SK-N-SH (cell line): Measurements from ENCODE around the gene ITFG1. TPM values are rescaled to one million over a fixed set of nuclear protein-coding genes. Genes with fewer than 3 reads are reported as not detected.
"Not testable (repeated sequence)": the region's sequence is repeated elsewhere in the genome, so short reads cannot be mapped to it uniquely, and the experiment has no call there.

Experiments used
- CTCF ChIA-PET: fragments of 300-600, 350-600 bp; formaldehyde crosslinking; extraction: SDS; loops from one replicate; lab custom pipeline; 2021; lab: Yijun Ruan, JAX
- POLR2A ChIA-PET: fragments of 350-600 bp; sonication (Branson Sonifier 250); formaldehyde crosslinking; extraction: SDS; loops from one replicate; lab custom pipeline; 2020; ENCODE audit warnings: antibody characterized with exemption, inconsistent platforms; lab: Yijun Ruan, JAX
- DNase-seq: peaks from one replicate; pipeline ENCODE4 v3.0.0; 2012
- H2AFZ ChIP-seq: fragments of 200-600 bp; sonication (generic); 2 replicates; pipeline ENCODE4 v1.8.1; 2016; ENCODE audit warnings: antibody characterized with exemption, mild to moderate bottlenecking, low read depth
- H3F3A ChIP-seq: fragments of 200-600 bp; sonication (generic); replicated peaks from 2 replicates; pipeline ENCODE3; 2016; ENCODE audit warnings: antibody characterized with exemption, mild to moderate bottlenecking; ENCODE audit not compliant: insufficient read depth
- H3K27ac ChIP-seq, 2 experiments: fragments of 200-500 bp in 1 of 2; fragments of 200-600 bp in 1 of 2; sonication (Bioruptor generic) in 1 of 2; sonication (generic), shearing (Covaris generic) in 1 of 2; 2 replicates each; pipeline versions ENCODE4 v1.5.1 to v1.6.1; 2014 to 2016; ENCODE audit warnings: low read depth in 2 of 2, inconsistent platforms in 1 of 2, low read length in 1 of 2, mild to moderate bottlenecking in 1 of 2, mixed read lengths in 1 of 2
- H3K27me3 ChIP-seq: fragments of 200-600 bp; sonication (generic), shearing (Covaris generic); 2 replicates; pipeline ENCODE4 v1.6.1; 2016; ENCODE audit warnings: mixed run types; ENCODE audit not compliant: insufficient read depth
- H3K36me3 ChIP-seq, 2 experiments: fragments of 200-500 bp in 1 of 2; fragments of 200-600 bp in 1 of 2; sonication (Bioruptor generic) in 1 of 2; sonication (generic) in 1 of 2; replicated peaks in 1 of 2; 2 replicates each; pipeline versions ENCODE3 to v1.5.1; 2014 to 2016; ENCODE audit warnings: low read length in 1 of 2, mild to moderate bottlenecking in 1 of 2; ENCODE audit not compliant: insufficient read depth in 2 of 2, control insufficient read depth in 1 of 2
- H3K4me1 ChIP-seq, 2 experiments: fragments of 200-500 bp in 1 of 2; fragments of 200-600 bp in 1 of 2; sonication (Bioruptor generic) in 1 of 2; sonication (generic), shearing (Covaris generic) in 1 of 2; 2 replicates each; pipeline versions ENCODE4 v1.5.1 to v1.6.1; 2014 to 2016; ENCODE audit warnings: low read depth in 1 of 2, low read length in 1 of 2, mixed run types in 1 of 2; ENCODE audit not compliant: insufficient read depth in 2 of 2, control insufficient read depth in 1 of 2
- H3K4me2 ChIP-seq: fragments of 200-600 bp; sonication (generic), shearing (Covaris generic); 2 replicates; pipeline ENCODE4 v1.6.1; 2017; ENCODE audit warnings: mixed run types
- H3K4me3 ChIP-seq, 2 experiments: fragments of 200-500 bp in 1 of 2; fragments of 200-600 bp in 1 of 2; sonication (Bioruptor generic) in 1 of 2; sonication (generic), shearing (Covaris generic) in 1 of 2; 2 replicates each; pipeline versions ENCODE4 v1.5.1 to v1.8.1; 2014 to 2016; ENCODE audit warnings: low read depth in 2 of 2, inconsistent platforms in 1 of 2, low read length in 1 of 2, mild to moderate bottlenecking in 1 of 2, mixed read lengths in 1 of 2, moderate library complexity in 1 of 2
- H3K79me2 ChIP-seq: fragments of 200-600 bp; sonication (generic); 2 replicates; pipeline ENCODE4 v1.8.1; 2017; ENCODE audit warnings: mild to moderate bottlenecking; ENCODE audit not compliant: insufficient read depth
- H3K9ac ChIP-seq: fragments of 200-600 bp; sonication (generic); 2 replicates; pipeline ENCODE4 v1.6.1; 2017; ENCODE audit warnings: mixed run types
- H3K9me2 ChIP-seq: fragments of 200-600 bp; sonication (generic); 2 replicates; pipeline ENCODE4 v1.6.1; 2017; ENCODE audit warnings: mixed run types
- H3K9me3 ChIP-seq: fragments of 200-600 bp; sonication (generic); 2 replicates; pipeline ENCODE4 v1.6.1; 2017; ENCODE audit warnings: mixed run types, mild to moderate bottlenecking, moderate library complexity
- H4K20me1 ChIP-seq: fragments of 200-600 bp; sonication (generic); 2 replicates; pipeline ENCODE4 v1.6.1; 2017; ENCODE audit warnings: mild to moderate bottlenecking, mixed run types; ENCODE audit not compliant: insufficient read depth
- CHD2 ChIP-seq: fragments of 150-350 bp; IDR thresholded peaks from 2 replicates; pipeline ENCODE4 v1.6.1; 2018; ENCODE audit warnings: low read length; ENCODE audit not compliant: partially characterized antibody
- ELF1 ChIP-seq: IDR thresholded peaks from 2 replicates; pipeline ENCODE4 v1.4.0; 2012
- FOSL2 ChIP-seq: IDR thresholded peaks from 2 replicates; pipeline ENCODE4 v1.4.0; 2012; ENCODE audit warnings: low read depth, mild to moderate bottlenecking, moderate library complexity, borderline replicate concordance
- FOXJ3 ChIP-seq: sonication (generic); formaldehyde crosslinking; IDR thresholded peaks from 2 replicates; pipeline ENCODE4 v1.5.1; 2020; ENCODE audit warnings: mild to moderate bottlenecking, missing genetic modification reagents
- GABPA ChIP-seq: IDR thresholded peaks from 2 replicates; pipeline ENCODE4 v1.4.0; 2012; ENCODE audit warnings: low read depth, mild to moderate bottlenecking
- MAX ChIP-seq: IDR thresholded peaks from 2 replicates; pipeline ENCODE4 v1.4.0; 2012; ENCODE audit warnings: low read depth
- MEF2A ChIP-seq: IDR thresholded peaks from 2 replicates; pipeline ENCODE4 v1.4.0; 2012; ENCODE audit warnings: low read depth, borderline replicate concordance
- MXI1 ChIP-seq: IDR thresholded peaks from 2 replicates; pipeline ENCODE4 v1.6.1; 2012; ENCODE audit warnings: mild to moderate bottlenecking, low read depth, low read length, improper control_type of control experiment
- NFIC ChIP-seq: IDR thresholded peaks from 2 replicates; pipeline ENCODE4 v1.4.0; 2012; ENCODE audit warnings: borderline replicate concordance
- RFX5 ChIP-seq: IDR thresholded peaks from 2 replicates; pipeline ENCODE4 v1.6.1; 2012; ENCODE audit warnings: mild to moderate bottlenecking, improper control_type of control experiment, low read length
- TAF1 ChIP-seq: IDR thresholded peaks from 2 replicates; pipeline ENCODE4 v1.6.1; 2012; ENCODE audit warnings: low read depth, mild to moderate bottlenecking, low read length, moderate library complexity, borderline replicate concordance
- TCF12 ChIP-seq: IDR thresholded peaks from 2 replicates; pipeline ENCODE4 v1.4.0; 2012
- YY1 ChIP-seq: IDR thresholded peaks from 2 replicates; pipeline ENCODE4 v1.4.0; 2012; ENCODE audit warnings: low read depth, mild to moderate bottlenecking
- WGBS: methylation state at CpG from one replicate; pipeline ENCODE4 v1.1.6; 2017; ENCODE audit warnings: low lambda C conversion rate; 5-methylcytosine and 5-hydroxymethylcytosine counted together
- polyA plus RNA-seq, 3 experiments: library from polyadenylated mRNA; depleted of rRNA; stranded (reverse); fragments of >200 nt; gene quantifications; 2 replicates each; pipeline ENCODE4 v1.2.3, GENCODE V29; 2012
- TF ChIP-seq, protein P1 (sequence below): IDR thresholded peaks from 2 replicates; pipeline ENCODE4 v1.4.0; 2012; ENCODE audit warnings: low read depth, borderline replicate concordance
- TF ChIP-seq, protein P2 (sequence below): IDR thresholded peaks from 2 replicates; pipeline ENCODE4; 2012
- TF ChIP-seq, protein P3 (sequence below): fragments of 150-350 bp; IDR thresholded peaks from 2 replicates; pipeline ENCODE4 v1.6.1; 2016; ENCODE audit warnings: mild to moderate bottlenecking, low read depth, low read length
- TF ChIP-seq, protein P4 (sequence below): IDR thresholded peaks from 2 replicates; pipeline ENCODE4 v1.4.0; 2012; ENCODE audit warnings: low read depth, borderline replicate concordance
- TF ChIP-seq, protein P5 (sequence below): fragments of 200-600 bp; sonication (generic); IDR thresholded peaks from 2 replicates; pipeline ENCODE4 v1.6.1; 2017; ENCODE audit warnings: antibody characterized with exemption, mild to moderate bottlenecking, moderate library complexity
- TF ChIP-seq, protein P6 (sequence below): IDR thresholded peaks from 2 replicates; pipeline ENCODE4 v1.6.1; 2012; ENCODE audit warnings: mild to moderate bottlenecking, low read depth, low read length, moderate library complexity

Gene ITFG1
- polyA plus RNA-seq, 1 of the 3 experiments (the other 2 are of a cell fraction), result 48.6 TPM

- no peak overlapping the region for H3K4me2 ChIP-seq
- ChIA-PET CTCF (no interaction called here), POLR2A (no interaction called here)
- H3K4me1 ChIP-seq, result no peaks in the 10 kb centered on the region
- H3K9me3 ChIP-seq, result peaks cover 13% of the 10 kb centered on the region; the same call in 1 of the 2 replicates
- no peaks in the 10 kb centered on the region for H4K20me1 ChIP-seq
- H3K4me3 ChIP-seq, result no peak overlapping the region
- H3K9ac ChIP-seq, result no peak overlapping the region
- peaks cover 0 to 6% of the 10 kb centered on the region in 2 experiments for H3K36me3 ChIP-seq
- H3K27me3 ChIP-seq, result no peaks in the 10 kb centered on the region
- no peak overlapping the region for H2AFZ ChIP-seq
- no peaks in the 10 kb centered on the region for H3K79me2 ChIP-seq
- DNase-seq, result no peak
- 70% methylated on average over 2 of the region's 2 CpGs for WGBS
- TF ChIP-seq RFX5, result no peak
- TF ChIP-seq MEF2A, result no peak
- no peak for TF ChIP-seq TCF12
- TF ChIP-seq TAF1, result no peak
- no peak for TF ChIP-seq NFIC
- TF ChIP-seq MXI1, result no peak
- no peak for TF ChIP-seq YY1
- TF ChIP-seq, protein P1, sequence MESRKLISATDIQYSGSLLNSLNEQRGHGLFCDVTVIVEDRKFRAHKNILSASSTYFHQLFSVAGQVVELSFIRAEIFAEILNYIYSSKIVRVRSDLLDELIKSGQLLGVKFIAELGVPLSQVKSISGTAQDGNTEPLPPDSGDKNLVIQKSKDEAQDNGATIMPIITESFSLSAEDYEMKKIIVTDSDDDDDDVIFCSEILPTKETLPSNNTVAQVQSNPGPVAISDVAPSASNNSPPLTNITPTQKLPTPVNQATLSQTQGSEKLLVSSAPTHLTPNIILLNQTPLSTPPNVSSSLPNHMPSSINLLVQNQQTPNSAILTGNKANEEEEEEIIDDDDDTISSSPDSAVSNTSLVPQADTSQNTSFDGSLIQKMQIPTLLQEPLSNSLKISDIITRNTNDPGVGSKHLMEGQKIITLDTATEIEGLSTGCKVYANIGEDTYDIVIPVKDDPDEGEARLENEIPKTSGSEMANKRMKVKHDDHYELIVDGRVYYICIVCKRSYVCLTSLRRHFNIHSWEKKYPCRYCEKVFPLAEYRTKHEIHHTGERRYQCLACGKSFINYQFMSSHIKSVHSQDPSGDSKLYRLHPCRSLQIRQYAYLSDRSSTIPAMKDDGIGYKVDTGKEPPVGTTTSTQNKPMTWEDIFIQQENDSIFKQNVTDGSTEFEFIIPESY, result no peak
- TF ChIP-seq, protein P2, sequence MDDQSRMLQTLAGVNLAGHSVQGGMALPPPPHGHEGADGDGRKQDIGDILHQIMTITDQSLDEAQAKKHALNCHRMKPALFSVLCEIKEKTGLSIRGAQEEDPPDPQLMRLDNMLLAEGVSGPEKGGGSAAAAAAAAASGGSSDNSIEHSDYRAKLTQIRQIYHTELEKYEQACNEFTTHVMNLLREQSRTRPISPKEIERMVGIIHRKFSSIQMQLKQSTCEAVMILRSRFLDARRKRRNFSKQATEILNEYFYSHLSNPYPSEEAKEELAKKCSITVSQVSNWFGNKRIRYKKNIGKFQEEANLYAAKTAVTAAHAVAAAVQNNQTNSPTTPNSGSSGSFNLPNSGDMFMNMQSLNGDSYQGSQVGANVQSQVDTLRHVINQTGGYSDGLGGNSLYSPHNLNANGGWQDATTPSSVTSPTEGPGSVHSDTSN, result no peak
- no peak for TF ChIP-seq MAX
- TF ChIP-seq, protein P3, sequence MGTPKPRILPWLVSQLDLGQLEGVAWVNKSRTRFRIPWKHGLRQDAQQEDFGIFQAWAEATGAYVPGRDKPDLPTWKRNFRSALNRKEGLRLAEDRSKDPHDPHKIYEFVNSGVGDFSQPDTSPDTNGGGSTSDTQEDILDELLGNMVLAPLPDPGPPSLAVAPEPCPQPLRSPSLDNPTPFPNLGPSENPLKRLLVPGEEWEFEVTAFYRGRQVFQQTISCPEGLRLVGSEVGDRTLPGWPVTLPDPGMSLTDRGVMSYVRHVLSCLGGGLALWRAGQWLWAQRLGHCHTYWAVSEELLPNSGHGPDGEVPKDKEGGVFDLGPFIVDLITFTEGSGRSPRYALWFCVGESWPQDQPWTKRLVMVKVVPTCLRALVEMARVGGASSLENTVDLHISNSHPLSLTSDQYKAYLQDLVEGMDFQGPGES, result no peak
- TF ChIP-seq FOXJ3 (CRISPR knock-in tag), result no peak
- no peak for TF ChIP-seq FOSL2
- TF ChIP-seq, protein P4, sequence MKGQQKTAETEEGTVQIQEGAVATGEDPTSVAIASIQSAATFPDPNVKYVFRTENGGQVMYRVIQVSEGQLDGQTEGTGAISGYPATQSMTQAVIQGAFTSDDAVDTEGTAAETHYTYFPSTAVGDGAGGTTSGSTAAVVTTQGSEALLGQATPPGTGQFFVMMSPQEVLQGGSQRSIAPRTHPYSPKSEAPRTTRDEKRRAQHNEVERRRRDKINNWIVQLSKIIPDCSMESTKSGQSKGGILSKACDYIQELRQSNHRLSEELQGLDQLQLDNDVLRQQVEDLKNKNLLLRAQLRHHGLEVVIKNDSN, result no peak
- TF ChIP-seq, protein P5, sequence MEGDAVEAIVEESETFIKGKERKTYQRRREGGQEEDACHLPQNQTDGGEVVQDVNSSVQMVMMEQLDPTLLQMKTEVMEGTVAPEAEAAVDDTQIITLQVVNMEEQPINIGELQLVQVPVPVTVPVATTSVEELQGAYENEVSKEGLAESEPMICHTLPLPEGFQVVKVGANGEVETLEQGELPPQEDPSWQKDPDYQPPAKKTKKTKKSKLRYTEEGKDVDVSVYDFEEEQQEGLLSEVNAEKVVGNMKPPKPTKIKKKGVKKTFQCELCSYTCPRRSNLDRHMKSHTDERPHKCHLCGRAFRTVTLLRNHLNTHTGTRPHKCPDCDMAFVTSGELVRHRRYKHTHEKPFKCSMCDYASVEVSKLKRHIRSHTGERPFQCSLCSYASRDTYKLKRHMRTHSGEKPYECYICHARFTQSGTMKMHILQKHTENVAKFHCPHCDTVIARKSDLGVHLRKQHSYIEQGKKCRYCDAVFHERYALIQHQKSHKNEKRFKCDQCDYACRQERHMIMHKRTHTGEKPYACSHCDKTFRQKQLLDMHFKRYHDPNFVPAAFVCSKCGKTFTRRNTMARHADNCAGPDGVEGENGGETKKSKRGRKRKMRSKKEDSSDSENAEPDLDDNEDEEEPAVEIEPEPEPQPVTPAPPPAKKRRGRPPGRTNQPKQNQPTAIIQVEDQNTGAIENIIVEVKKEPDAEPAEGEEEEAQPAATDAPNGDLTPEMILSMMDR, result no peak
- TF ChIP-seq, protein P6, sequence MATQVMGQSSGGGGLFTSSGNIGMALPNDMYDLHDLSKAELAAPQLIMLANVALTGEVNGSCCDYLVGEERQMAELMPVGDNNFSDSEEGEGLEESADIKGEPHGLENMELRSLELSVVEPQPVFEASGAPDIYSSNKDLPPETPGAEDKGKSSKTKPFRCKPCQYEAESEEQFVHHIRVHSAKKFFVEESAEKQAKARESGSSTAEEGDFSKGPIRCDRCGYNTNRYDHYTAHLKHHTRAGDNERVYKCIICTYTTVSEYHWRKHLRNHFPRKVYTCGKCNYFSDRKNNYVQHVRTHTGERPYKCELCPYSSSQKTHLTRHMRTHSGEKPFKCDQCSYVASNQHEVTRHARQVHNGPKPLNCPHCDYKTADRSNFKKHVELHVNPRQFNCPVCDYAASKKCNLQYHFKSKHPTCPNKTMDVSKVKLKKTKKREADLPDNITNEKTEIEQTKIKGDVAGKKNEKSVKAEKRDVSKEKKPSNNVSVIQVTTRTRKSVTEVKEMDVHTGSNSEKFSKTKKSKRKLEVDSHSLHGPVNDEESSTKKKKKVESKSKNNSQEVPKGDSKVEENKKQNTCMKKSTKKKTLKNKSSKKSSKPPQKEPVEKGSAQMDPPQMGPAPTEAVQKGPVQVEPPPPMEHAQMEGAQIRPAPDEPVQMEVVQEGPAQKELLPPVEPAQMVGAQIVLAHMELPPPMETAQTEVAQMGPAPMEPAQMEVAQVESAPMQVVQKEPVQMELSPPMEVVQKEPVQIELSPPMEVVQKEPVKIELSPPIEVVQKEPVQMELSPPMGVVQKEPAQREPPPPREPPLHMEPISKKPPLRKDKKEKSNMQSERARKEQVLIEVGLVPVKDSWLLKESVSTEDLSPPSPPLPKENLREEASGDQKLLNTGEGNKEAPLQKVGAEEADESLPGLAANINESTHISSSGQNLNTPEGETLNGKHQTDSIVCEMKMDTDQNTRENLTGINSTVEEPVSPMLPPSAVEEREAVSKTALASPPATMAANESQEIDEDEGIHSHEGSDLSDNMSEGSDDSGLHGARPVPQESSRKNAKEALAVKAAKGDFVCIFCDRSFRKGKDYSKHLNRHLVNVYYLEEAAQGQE, result no peak
- TF ChIP-seq ELF1, result no peak
- no peak for TF ChIP-seq GABPA
- TF ChIP-seq CHD2, result no peak
- H3K9me2 ChIP-seq, result no peaks in the 10 kb centered on the region
- no peaks in the 10 kb centered on the region for H3F3A ChIP-seq
- H3K27ac ChIP-seq, result no peak overlapping the region
These were observed 118.8 kb downstream of the ITFG1 start for GRCh38 chr16:47342055-47342454.

GRCh38 chr16:47330562-47330961 is 130.3 kb downstream of the ITFG1 start:
- H3K27ac ChIP-seq, H3K4me1 ChIP-seq, H3K36me3 ChIP-seq, H3K9ac ChIP-seq, H3K4me2 ChIP-seq, H3F3A ChIP-seq, H4K20me1 ChIP-seq, H3K9me2 ChIP-seq, H3K4me3 ChIP-seq, H2AFZ ChIP-seq, POLR2A ChIA-PET, H3K27me3 ChIP-seq, H3K9me3 ChIP-seq, DNase-seq, H3K79me2 ChIP-seq: not testable (repeated sequence)
- 92% methylated on average over 3 of the region's 3 CpGs for WGBS
- CTCF ChIA-PET, result interaction anchor here (0.9 to 1.0 kb wide), 2 partner anchors 541 to 724 kb away, joined by 3 to 4 read pairs; no protein-coding TSS in a partner anchor
